Neural crest cell (in vitro differentiated cells): ENCODE data around the gene OR52K1. TPM values are rescaled to one million over a fixed set of nuclear protein-coding genes. Genes with fewer than 3 reads are reported as not detected.
"Not testable (repeated sequence)": the region's sequence is repeated elsewhere in the genome, so short reads cannot be mapped to it uniquely, and the experiment has no call there.

ENCODE experiments used
- DNase-seq: peaks from one replicate; pipeline ENCODE4 v3.0.0; 2021; ENCODE audit warnings: low read depth, mixed read lengths, low spot score
- H3K27ac Mint-ChIP-seq: one replicate; pipeline ENCODE4 v1.8.0; 2021; ENCODE audit warnings: mild to moderate bottlenecking, mixed read lengths; ENCODE audit not compliant: unreplicated experiment
- H3K27me3 Mint-ChIP-seq: 2 replicates; pipeline ENCODE4 v1.8.0; 2021; ENCODE audit warnings: low read depth, mild to moderate bottlenecking, mixed read lengths
- H3K36me3 Mint-ChIP-seq: 2 replicates; pipeline ENCODE4 v1.8.0; 2021; ENCODE audit warnings: low read depth, mild to moderate bottlenecking, mixed read lengths
- H3K4me1 Mint-ChIP-seq: 2 replicates; pipeline ENCODE4 v1.8.0; 2021; ENCODE audit warnings: mixed read lengths
- H3K4me3 Mint-ChIP-seq: one replicate; pipeline ENCODE4 v1.8.0; 2021; ENCODE audit warnings: mild to moderate bottlenecking, mixed read lengths
- H3K9me3 Mint-ChIP-seq: 2 replicates; pipeline ENCODE4 v1.8.0; 2021; ENCODE audit warnings: mixed read lengths
- CTCF ChIP-seq: fragments of 200-600 bp; sonication (generic); conservative IDR thresholded peaks from 2 replicates; pipeline ENCODE4 v1.5.0; 2021; ENCODE audit warnings: antibody characterized with exemption, mild to moderate bottlenecking
- total RNA-seq: library from RNA; stranded (reverse); gene quantifications from 2 replicates; pipeline ENCODE4 v1.2.1, GENCODE V29; 2021

Gene OR52K1
- total RNA-seq, 1 donor from 2014 or later: not detected

GRCh38 chr11:4479644-4480043, 2.8 kb upstream of the OR52K1 start:
- no peaks in the 10 kb centered on the region for H3K36me3 Mint-ChIP-seq
- peaks cover 3% of the 10 kb centered on the region for H3K9me3 Mint-ChIP-seq
- no peak overlapping the region for H3K27ac Mint-ChIP-seq
- no peak for DNase-seq
- no peaks in the 10 kb centered on the region for H3K4me1 Mint-ChIP-seq
- H3K27me3 Mint-ChIP-seq: peaks cover 8% of the 10 kb centered on the region
- no peak overlapping the region for H3K4me3 Mint-ChIP-seq
- no peak for TF ChIP-seq CTCF

GRCh38 chr11:4480577-4481239, 1.7 kb upstream of the OR52K1 start:
- H3K4me3 Mint-ChIP-seq: no peak overlapping the region
- no peaks in the 10 kb centered on the region for H3K4me1 Mint-ChIP-seq
- no peaks in the 10 kb centered on the region for H3K9me3 Mint-ChIP-seq
- no peak for DNase-seq
- H3K27me3 Mint-ChIP-seq: peaks cover 8% of the 10 kb centered on the region
- TF ChIP-seq CTCF: no peak
- H3K36me3 Mint-ChIP-seq: no peaks in the 10 kb centered on the region
- H3K27ac Mint-ChIP-seq: no peak overlapping the region

- H3K27me3 Mint-ChIP-seq: peaks cover 8% of the 10 kb centered on the region
- H3K9me3 Mint-ChIP-seq: no peaks in the 10 kb centered on the region
- H3K27ac Mint-ChIP-seq: no peak overlapping the region
- no peaks in the 10 kb centered on the region for H3K36me3 Mint-ChIP-seq
- no peak for TF ChIP-seq CTCF
- H3K4me3 Mint-ChIP-seq: no peak overlapping the region
- no peaks in the 10 kb centered on the region for H3K4me1 Mint-ChIP-seq
- no peak for DNase-seq
Measured at GRCh38 chr11:4481240-4481582, 1.2 kb upstream of the OR52K1 start.

- Mint-ChIP-seq H3K27me3 (peaks cover 10% of the 10 kb centered on the region), H3K4me1 (no peaks in the 10 kb centered on the region), H3K27ac (no peak overlapping the region), H3K4me3 (no peak overlapping the region), H3K9me3 (no peaks in the 10 kb centered on the region), H3K36me3 (no peaks in the 10 kb centered on the region)
- DNase-seq: no peak
- TF ChIP-seq CTCF: no peak
Measured at GRCh38 chr11:4484310-4484709, 1.9 kb downstream of the OR52K1 start.

- H3K9me3 Mint-ChIP-seq, H3K4me3 Mint-ChIP-seq, H3K27ac Mint-ChIP-seq, H3K36me3 Mint-ChIP-seq, DNase-seq, H3K4me1 Mint-ChIP-seq: not testable (repeated sequence)
- H3K27me3 Mint-ChIP-seq: peaks cover 50% of the 10 kb centered on the region
Measured at GRCh38 chr11:4491405-4491804, 9.0 kb downstream of the OR52K1 start.

- no peak for DNase-seq
- no peak for TF ChIP-seq CTCF
- H3K27me3 Mint-ChIP-seq: peaks cover 57% of the 10 kb centered on the region
- no peak overlapping the region for H3K4me3 Mint-ChIP-seq
- no peaks in the 10 kb centered on the region for H3K4me1 Mint-ChIP-seq
- no peak overlapping the region for H3K27ac Mint-ChIP-seq
- no peaks in the 10 kb centered on the region for H3K36me3 Mint-ChIP-seq
- H3K9me3 Mint-ChIP-seq: no peaks in the 10 kb centered on the region
Measured at GRCh38 chr11:4491878-4492606, 9.6 kb downstream of the OR52K1 start.
